T-helper 2 cell treated with Interferon-gamma antibody and Interleukin-4, amounts not matched to agents 5 μg/mL and 100 μg/mL, for 36 hours (primary cell): Measurements from ENCODE around the gene SORD.
"Not testable (repeated sequence)": the region's sequence is repeated elsewhere in the genome, so short reads cannot be mapped to it uniquely, and the experiment has no call there.

Experiments used
- DNase-seq: peaks from one replicate; pipeline ENCODE4 v3.0.0; 2021; ENCODE audit warnings: low spot score
- H3K27ac Mint-ChIP-seq: one replicate; pipeline ENCODE4 v1.8.0; 2021; ENCODE audit warnings: mild to moderate bottlenecking, mixed read lengths
- H3K27me3 Mint-ChIP-seq: one replicate; pipeline ENCODE4 v1.8.0; 2021; ENCODE audit warnings: low read depth, mixed read lengths
- H3K36me3 Mint-ChIP-seq: one replicate; pipeline ENCODE4 v1.8.0; 2021; ENCODE audit warnings: low read depth, mixed read lengths
- H3K4me1 Mint-ChIP-seq: one replicate; pipeline ENCODE4 v1.8.0; 2021; ENCODE audit warnings: low read depth, mixed read lengths
- H3K4me3 Mint-ChIP-seq: one replicate; pipeline ENCODE4 v1.8.0; 2022; ENCODE audit warnings: mild to moderate bottlenecking, moderate library complexity, mixed read lengths
- H3K9me3 Mint-ChIP-seq: one replicate; pipeline ENCODE4 v1.8.0; 2021; ENCODE audit warnings: mixed read lengths

Gene SORD

GRCh38 chr15:45034087-45034486 is 11.1 kb downstream of the SORD start:
- H3K27ac Mint-ChIP-seq, H3K36me3 Mint-ChIP-seq, DNase-seq, H3K27me3 Mint-ChIP-seq, H3K9me3 Mint-ChIP-seq, H3K4me3 Mint-ChIP-seq: not testable (repeated sequence)
- H3K4me1 Mint-ChIP-seq: peaks cover 12% of the 10 kb centered on the region

GRCh38 chr15:45034600-45035375 is 11.8 kb downstream of the SORD start:
- H3K36me3 Mint-ChIP-seq, H3K27ac Mint-ChIP-seq, H3K4me3 Mint-ChIP-seq, H3K9me3 Mint-ChIP-seq, DNase-seq, H3K27me3 Mint-ChIP-seq: not testable (repeated sequence)
- peaks cover 12% of the 10 kb centered on the region for H3K4me1 Mint-ChIP-seq

- not testable (repeated sequence) for H3K36me3 Mint-ChIP-seq, H3K9me3 Mint-ChIP-seq
Observed at GRCh38 chr15:45036812-45037781, 14.1 kb downstream of the SORD start.

GRCh38 chr15:45037936-45038335 is 14.9 kb downstream of the SORD start:
- H3K27ac Mint-ChIP-seq: no peak overlapping the region
- DNase-seq: no peak
- no peaks in the 10 kb centered on the region for H3K27me3 Mint-ChIP-seq
- peaks cover 12% of the 10 kb centered on the region for H3K4me1 Mint-ChIP-seq
- no peaks in the 10 kb centered on the region for H3K9me3 Mint-ChIP-seq
- H3K36me3 Mint-ChIP-seq: peaks cover 1% of the 10 kb centered on the region
- H3K4me3 Mint-ChIP-seq: no peak overlapping the region

More at GRCh38 chr15:45036812-45037781, 14.1 kb downstream of the SORD start:
- H3K27me3 Mint-ChIP-seq, H3K27ac Mint-ChIP-seq: not testable (repeated sequence)
- peaks cover 12% of the 10 kb centered on the region for H3K4me1 Mint-ChIP-seq
- peak overlapping the region; percentile 27 for H3K4me3 Mint-ChIP-seq
- DNase-seq: peak; percentile 56

- H3K27me3 Mint-ChIP-seq, H3K36me3 Mint-ChIP-seq: not testable (repeated sequence)
Observed at GRCh38 chr15:45040396-45040795, 17.4 kb downstream of the SORD start.

GRCh38 chr15:45041538-45041937 is 18.5 kb downstream of the SORD start:
- not testable (repeated sequence) for H3K4me1 Mint-ChIP-seq, H3K27me3 Mint-ChIP-seq, DNase-seq, H3K9me3 Mint-ChIP-seq, H3K4me3 Mint-ChIP-seq, H3K36me3 Mint-ChIP-seq, H3K27ac Mint-ChIP-seq

More at GRCh38 chr15:45040396-45040795, 17.4 kb downstream of the SORD start:
- not testable (repeated sequence) for H3K4me3 Mint-ChIP-seq, H3K9me3 Mint-ChIP-seq, H3K27ac Mint-ChIP-seq, DNase-seq
- peaks cover 12% of the 10 kb centered on the region for H3K4me1 Mint-ChIP-seq

GRCh38 chr15:45042859-45043258 is 19.9 kb downstream of the SORD start:
- H3K9me3 Mint-ChIP-seq, H3K27ac Mint-ChIP-seq, DNase-seq, H3K36me3 Mint-ChIP-seq, H3K4me3 Mint-ChIP-seq, H3K27me3 Mint-ChIP-seq, H3K4me1 Mint-ChIP-seq: not testable (repeated sequence)

GRCh38 chr15:45044270-45044669 is 21.3 kb downstream of the SORD start:
- H3K27me3 Mint-ChIP-seq, H3K4me3 Mint-ChIP-seq, H3K27ac Mint-ChIP-seq, H3K4me1 Mint-ChIP-seq, H3K9me3 Mint-ChIP-seq, DNase-seq: not testable (repeated sequence)
- H3K36me3 Mint-ChIP-seq: peaks cover 11% of the 10 kb centered on the region

- Mint-ChIP-seq H3K9me3 (peaks cover 28% of the 10 kb centered on the region), H3K36me3 (peaks cover 18% of the 10 kb centered on the region)
- H3K27ac Mint-ChIP-seq, DNase-seq, H3K4me3 Mint-ChIP-seq, H3K4me1 Mint-ChIP-seq, H3K27me3 Mint-ChIP-seq: not testable (repeated sequence)
Observed at GRCh38 chr15:45048449-45048793, 25.4 kb downstream of the SORD start.

GRCh38 chr15:45048794-45049631 is 26.0 kb downstream of the SORD start:
- H3K27ac Mint-ChIP-seq: no peak overlapping the region

GRCh38 chr15:45050587-45050986 is 27.6 kb downstream of the SORD start:
- Mint-ChIP-seq H3K27ac (no peak overlapping the region), H3K27me3 (no peaks in the 10 kb centered on the region)

More at GRCh38 chr15:45048794-45049631, 26.0 kb downstream of the SORD start:
- Mint-ChIP-seq H3K9me3 (peaks cover 28% of the 10 kb centered on the region), H3K4me1 (no peaks in the 10 kb centered on the region), H3K36me3 (peaks cover 18% of the 10 kb centered on the region), H3K4me3 (no peak overlapping the region), H3K27me3 (no peaks in the 10 kb centered on the region)
- no peak for DNase-seq

GRCh38 chr15:45052676-45053075 is 29.7 kb downstream of the SORD start:
- H3K4me3 Mint-ChIP-seq, DNase-seq, H3K27me3 Mint-ChIP-seq, H3K27ac Mint-ChIP-seq, H3K4me1 Mint-ChIP-seq: not testable (repeated sequence)
- Mint-ChIP-seq H3K9me3 (peaks cover 31% of the 10 kb centered on the region), H3K36me3 (peaks cover 16% of the 10 kb centered on the region)

More at GRCh38 chr15:45050587-45050986, 27.6 kb downstream of the SORD start:
- Mint-ChIP-seq H3K9me3 (peaks cover 28% of the 10 kb centered on the region), H3K4me1 (no peaks in the 10 kb centered on the region), H3K36me3 (peaks cover 18% of the 10 kb centered on the region), H3K4me3 (no peak overlapping the region)
- no peak for DNase-seq

GRCh38 chr15:45058690-45059675 is 36.0 kb downstream of the SORD start:
- not testable (repeated sequence) for H3K4me1 Mint-ChIP-seq, H3K4me3 Mint-ChIP-seq, H3K27me3 Mint-ChIP-seq, H3K27ac Mint-ChIP-seq, H3K36me3 Mint-ChIP-seq, DNase-seq, H3K9me3 Mint-ChIP-seq
